Astrocyte of the hippocampus (primary cell): Measurements from ENCODE around the gene CRTC1.
A peak's percentile ranks its signal among the peaks of the same experiment; 100 is the strongest.

Source experiments
- DNase-seq: peaks from one replicate; pipeline ENCODE4 v3.0.0; 2011; ENCODE audit warnings: low read depth, low spot score

The CRTC1 gene

GRCh38 chr19:18743784-18744418, 60.4 kb downstream of the CRTC1 start:
- no peak for DNase-seq

DNA sequence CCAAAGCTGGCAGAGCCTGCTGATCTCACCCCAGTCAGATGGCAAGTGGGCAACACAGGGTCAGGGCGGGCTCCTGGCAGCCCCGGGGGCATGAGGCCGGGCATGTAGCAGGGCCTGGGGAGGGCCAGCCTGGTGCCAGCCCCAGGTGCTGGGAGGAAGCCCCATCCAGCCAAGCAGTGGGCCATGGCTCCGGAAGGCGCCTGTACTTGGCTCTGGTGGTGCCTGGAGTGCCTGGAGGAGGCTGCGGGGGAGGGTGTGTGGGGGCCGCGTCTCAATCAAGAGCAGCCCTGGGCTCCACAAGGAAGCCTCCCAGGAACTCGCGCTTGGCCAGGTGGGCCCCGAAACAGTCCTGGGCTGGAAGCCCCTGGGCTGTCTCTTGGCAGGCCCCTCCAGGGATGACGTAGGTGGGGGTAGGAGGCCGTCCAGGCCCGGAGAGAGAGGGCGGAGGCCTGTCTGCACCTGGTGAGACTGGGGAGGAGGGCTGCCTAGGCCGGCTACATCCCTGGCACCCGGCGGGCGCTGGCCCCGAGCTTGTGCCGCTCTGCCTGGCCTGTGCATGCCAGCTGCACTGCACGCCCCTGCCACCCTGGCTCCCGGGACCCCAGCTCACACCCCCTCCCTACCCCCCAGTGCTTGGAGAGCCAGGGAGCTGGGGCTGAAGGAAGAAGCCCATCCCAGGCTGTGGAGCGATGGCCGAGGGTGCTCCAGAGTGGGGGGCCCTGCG, 61.7 kb downstream of the CRTC1 start:
- no peak for DNase-seq

GRCh38 chr19:18745931-18746330, 62.5 kb downstream of the CRTC1 start:
- no peak for DNase-seq

DNA sequence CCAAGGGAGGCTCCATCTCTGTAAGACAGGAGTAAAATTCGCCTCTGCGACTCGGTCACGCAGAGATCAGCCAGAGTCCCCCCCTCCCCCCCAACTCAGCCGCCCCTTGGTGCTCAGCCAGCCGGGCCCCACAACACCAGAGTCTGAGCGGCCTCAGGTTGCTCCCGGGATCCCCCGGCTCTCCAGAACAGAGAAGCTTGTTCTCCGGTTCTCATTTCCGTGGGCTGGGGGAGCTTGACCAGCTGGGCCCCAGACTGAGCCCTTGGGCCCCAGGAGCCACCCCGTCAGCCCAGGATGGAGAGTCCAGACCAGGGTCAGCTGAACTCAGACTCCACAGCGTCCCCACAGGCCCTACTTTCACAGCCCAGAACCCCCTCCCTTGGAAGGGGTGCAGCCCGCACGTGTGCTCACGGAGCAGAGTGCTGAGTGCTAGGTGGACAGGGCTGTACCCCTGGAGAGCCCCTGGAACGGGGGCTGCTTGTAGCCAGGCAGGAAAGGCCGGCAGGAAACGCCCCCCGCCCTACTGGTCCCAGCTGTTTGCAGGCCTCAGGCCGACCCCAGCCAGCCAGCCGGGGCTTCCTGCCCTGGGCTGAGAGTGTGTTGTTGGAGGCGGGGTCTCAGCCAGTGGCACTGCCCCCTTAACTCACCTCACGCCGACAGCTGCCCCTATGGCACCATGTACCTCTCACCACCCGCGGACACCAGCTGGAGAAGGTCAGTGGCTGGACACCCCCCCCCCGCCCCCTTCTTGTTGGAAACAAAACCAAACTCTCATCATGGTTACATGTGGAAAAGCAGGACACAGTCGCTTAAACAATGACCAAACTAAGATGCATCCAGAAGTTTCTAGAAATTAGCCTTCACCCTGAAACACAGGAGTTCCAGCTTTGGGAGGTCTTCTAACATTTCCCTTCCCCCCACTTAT, 63.2 kb downstream of the CRTC1 start:
- DNase-seq = no peak

- DNase-seq = no peak
Measured at GRCh38 chr19:18749362-18750231, 66.1 kb downstream of the CRTC1 start.

DNA sequence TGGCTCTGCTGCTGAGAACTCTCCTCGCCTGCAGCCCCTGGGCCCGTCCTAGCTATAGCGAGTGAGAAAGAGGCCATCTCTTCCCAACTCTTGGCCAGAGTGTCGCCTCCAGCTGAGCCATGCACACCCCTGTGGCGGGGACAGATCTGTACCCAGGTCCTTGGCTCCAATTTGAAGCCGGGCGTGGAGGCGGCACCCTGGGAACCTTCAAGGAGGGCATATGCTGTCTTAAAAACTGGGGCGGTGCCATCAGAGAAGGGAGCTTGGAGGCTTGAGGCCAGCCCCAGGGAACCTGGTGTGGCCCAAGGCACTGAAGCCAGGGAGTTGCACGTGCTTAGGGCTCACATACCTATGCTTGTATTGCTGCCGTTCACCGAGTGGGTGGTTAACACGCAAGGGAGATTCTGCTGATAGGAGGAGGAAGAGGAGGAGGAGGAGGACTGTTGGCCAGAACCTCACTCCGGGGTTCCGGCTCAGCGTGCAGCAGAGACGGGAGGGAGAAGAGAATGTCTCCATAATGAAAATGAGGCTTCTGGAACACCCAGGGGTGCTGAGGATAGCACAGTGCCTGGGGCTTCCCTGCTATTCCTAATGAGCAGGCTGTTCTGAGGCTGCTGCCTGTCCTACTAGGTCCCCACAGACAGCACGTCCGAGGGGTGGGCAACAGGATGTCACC, 67.0 kb downstream of the CRTC1 start:
- no peak for DNase-seq

- DNase-seq = no peak
Measured at GRCh38 chr19:18751571-18751970, 68.1 kb downstream of the CRTC1 start.

GRCh38 chr19:18754501-18754900, 71.0 kb downstream of the CRTC1 start:
- DNase-seq = no peak

GRCh38 chr19:18756896-18757295, 73.4 kb downstream of the CRTC1 start:
- no peak for DNase-seq

- no peak for DNase-seq
Measured at GRCh38 chr19:18759304-18759994, 76.0 kb downstream of the CRTC1 start.

GRCh38 chr19:18759995-18760426, 76.5 kb downstream of the CRTC1 start:
- DNase-seq = no peak

- DNase-seq = no peak
Measured at GRCh38 chr19:18760440-18761383, 77.2 kb downstream of the CRTC1 start.

- no peak for DNase-seq
Measured at GRCh38 chr19:18761531-18762110, 78.1 kb downstream of the CRTC1 start.

DNA sequence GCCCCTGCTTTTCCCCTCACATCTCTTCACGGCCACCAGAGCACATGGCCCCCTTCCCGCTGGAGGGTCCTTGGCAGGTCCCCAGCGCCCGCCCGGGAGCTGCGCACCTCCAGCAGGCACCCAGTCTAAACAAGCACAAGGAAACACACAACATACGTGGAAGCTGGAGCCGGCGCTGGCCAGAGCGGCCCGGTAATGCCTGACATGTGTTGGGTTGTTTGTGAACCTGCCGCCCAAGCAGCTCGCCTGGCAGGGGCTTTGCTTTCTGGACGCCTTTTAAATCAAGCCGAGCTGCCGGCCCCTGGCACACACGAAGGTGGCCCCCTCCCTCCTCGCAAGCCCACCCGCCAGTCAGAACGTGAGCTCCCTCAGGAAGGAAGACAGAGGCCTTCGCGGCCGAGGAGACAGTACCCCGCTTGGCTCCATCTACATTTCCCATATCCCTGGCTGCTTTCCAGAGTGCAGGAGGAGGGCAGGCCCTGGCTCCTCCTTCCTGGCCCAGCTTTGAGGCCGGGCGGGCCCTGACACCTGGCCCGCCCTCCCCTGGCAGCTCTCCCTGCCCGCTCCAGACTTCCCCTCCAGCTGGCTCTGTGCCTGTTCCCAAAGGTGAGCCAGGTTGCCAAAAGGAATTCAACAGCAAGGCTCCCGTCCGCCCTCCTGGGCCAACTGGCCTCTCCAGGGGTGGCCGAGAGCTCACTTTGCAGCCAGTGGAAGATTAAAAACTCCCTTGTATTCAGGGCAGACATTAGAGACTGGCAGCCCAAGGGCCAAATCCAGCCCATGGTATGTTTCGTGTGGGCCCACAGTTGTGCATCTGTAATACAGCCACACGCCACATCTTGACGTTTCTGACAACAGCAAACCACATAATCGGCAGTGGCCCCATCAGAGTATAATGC, 78.9 kb downstream of the CRTC1 start:
- peak; percentile 91 for DNase-seq

- peak; percentile 39 for DNase-seq
Measured at GRCh38 chr19:18763674-18764590, 80.5 kb downstream of the CRTC1 start.

GRCh38 chr19:18764591-18765051, 81.1 kb downstream of the CRTC1 start:
- no peak for DNase-seq
